ENCODE results near the gene MIOS.
A peak's percentile ranks its signal among the peaks of the same experiment; 100 is the strongest.
"Not testable (repeated sequence)": the region's sequence is repeated elsewhere in the genome, so short reads cannot be mapped to it uniquely, and the experiment has no call there.

The MIOS gene

GRCh38 chr7:7554649-7555575 is 11.8 kb upstream of the MIOS start:
- no peak for ATAC-seq
- no peak for DNase-seq

DNA sequence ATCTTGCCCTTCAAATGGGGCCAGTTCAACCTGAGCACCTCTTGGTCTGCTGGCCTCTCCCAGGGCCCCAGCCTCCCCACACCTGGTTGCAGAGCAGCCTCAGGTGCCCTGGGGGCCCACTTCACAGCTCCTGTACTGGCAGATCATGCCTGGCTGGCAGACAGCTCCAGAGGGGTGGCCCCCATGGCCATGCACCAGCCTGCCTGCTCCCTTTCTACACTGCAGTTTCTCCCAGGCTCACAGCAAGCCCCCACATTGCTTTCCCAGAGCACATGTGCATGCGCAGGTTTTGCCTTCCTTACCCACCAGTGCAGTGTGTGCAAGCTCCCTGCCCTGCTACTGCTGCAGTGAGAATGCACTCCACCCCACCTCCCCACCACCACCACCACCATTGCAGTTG is 9.8 kb upstream of the MIOS start:
- no peak for DNase-seq

GRCh38 chr7:7557252-7557651 is 9.4 kb upstream of the MIOS start:
- no peak for DNase-seq
- ATAC-seq: no peak

More for the DNA sequence above, 9.8 kb upstream of the MIOS start:
- ATAC-seq: no peak

DNA sequence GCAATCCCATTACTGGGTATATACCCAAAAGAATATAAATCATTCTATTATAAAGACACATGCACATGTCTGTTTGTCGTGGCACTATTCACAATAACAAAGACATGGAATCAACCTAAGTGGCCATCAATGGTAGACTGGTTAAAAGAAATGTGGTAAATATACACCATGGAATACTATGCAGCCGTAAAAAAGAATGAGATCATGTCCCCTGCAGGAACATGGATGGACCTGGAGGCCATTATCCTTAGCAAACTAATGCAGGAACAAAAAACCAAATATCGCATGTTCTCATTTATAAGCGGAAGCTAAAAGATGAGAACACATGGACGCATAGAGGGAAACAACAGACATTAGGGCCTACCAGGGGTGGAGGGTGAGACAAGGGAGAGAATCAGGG is 5.1 kb upstream of the MIOS start:
- not testable (repeated sequence) for DNase-seq

DNA sequence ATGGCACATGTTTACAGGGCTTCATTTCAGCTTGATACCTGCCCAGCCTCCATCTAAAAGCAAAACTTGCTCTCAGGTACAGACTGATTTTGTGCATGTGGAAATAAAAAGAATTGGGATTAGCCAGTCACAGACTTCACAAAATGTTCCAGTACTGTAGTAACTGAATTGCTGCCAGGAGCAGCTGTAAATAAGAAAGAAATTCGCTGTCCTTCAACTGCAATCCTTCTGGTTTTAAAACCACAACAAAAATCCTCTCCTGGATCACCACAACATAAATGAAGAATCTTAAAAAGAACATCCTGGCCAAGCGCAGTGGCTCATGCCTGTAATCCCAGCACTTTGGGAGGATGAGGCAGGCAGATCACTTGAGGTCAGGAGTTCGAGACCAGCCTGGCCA is 3.9 kb upstream of the MIOS start:
- DNase-seq (no peak), ATAC-seq (no peak)

More for the DNA sequence above, 5.1 kb upstream of the MIOS start:
- ATAC-seq: not testable (repeated sequence)

DNA sequence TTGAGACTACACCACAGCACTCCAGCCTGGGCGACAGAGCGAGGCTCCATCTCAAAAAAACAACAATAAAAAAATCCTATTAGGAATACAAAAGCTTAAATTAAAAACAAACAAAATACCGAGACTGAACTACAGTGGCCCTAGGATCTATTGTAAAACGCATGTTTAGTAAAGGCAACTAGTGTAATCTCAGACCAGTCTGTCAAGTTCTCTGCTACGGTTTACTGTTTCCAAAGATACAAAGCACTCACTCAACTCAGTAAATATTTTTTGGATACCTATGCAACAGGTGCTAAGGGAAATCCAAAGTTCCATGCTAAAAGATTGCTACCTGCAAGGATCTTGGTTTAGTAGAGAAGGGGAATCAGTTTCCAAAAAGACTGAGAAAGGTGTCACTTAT is 3.4 kb upstream of the MIOS start:
- no peak for DNase-seq
- no peak for ATAC-seq

DNA sequence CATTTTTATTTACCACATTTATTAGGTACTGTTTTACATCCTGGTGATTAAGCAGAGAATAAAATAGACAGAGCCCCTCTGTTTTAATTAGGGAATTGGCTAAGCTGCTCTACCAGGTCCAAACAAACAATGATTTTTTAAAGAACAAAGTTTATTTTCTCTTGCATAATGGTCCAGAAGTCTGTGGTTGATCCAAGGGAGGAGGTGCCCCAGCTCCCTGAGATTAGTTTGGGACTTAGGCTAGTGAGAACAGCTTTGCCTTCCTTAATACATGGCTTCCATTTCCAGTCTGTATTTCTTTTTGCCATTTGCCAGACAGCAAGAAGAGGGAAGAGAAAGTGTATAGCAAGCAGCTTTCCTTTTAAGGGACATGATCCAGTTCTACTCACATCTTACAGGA is 2.9 kb upstream of the MIOS start:
- DNase-seq (no peak), ATAC-seq (no peak)

- DNase-seq (no peak), ATAC-seq (no peak)
These were observed 2.3 kb upstream of the MIOS start for GRCh38 chr7:7564323-7564780.

- DNase-seq (no peak), ATAC-seq (peak; percentile 26)
These were observed 1.5 kb upstream of the MIOS start for GRCh38 chr7:7565018-7565680.

DNA sequence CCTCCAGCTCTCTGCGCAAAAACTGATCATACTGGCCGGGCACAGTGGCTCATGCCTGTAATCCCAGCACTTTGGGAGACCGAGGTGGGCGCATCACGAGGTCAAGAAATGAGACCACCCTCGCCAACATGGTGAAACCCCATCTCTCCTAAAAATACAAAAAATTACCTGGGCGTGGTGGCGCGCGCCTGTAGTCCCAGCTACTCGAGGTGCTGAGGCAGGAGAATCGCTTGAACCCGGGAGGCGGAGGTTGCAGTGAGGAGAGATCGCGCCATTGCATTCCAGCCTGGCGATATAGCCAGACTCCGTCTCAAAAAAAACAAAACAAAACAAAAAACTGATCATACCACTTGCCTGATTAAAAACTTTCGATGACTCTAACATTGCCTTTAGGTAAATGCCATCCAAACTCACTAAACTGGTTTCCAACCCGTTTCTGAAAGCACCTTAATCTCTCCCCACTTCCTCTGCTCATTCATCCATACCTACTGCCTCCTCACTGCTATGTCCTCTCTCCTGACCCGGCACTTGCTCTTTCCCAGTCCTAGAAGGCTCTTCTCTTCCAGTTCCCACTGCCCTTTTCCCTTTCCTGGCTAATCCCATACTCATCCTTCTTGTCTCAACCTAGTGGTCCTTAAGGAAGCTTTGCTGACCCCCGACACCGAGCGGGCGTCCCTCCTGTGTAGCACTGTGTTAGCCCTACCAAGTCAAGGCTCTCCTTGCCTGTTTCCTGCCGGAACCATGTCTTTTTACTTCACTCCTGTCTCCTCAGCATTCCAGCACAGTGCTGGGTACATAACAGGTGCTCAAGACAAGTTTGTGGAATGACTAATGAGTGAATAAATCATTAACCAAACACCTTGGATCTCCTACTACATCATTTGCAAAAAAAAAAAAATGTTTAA is 686 bp upstream of the MIOS start:
- ATAC-seq (peak; percentile 0), DNase-seq (no peak)

GRCh38 chr7:7567898-7568531 is 1.3 kb downstream of the MIOS start:
- no peak for DNase-seq
- no peak for ATAC-seq

DNA sequence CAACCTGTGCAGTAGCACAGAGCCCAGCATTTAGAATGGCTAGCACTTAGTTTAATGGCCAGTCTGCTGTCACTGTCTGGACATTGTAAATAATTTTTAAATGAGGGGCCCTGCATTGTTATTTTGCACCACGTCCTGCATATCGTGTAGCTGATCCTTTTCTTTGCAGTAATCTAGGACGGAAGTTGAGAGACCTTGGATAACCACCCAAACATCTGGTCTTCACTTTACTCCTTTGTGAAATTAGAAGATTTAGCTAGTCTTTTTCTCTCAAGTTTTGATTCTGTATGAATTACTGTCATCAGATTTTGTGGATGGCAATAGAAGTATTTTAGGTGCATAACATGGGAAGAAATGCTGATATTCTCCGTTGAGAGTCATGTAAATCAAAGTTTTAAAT is 1.9 kb downstream of the MIOS start:
- DNase-seq (no peak), ATAC-seq (no peak)

DNA sequence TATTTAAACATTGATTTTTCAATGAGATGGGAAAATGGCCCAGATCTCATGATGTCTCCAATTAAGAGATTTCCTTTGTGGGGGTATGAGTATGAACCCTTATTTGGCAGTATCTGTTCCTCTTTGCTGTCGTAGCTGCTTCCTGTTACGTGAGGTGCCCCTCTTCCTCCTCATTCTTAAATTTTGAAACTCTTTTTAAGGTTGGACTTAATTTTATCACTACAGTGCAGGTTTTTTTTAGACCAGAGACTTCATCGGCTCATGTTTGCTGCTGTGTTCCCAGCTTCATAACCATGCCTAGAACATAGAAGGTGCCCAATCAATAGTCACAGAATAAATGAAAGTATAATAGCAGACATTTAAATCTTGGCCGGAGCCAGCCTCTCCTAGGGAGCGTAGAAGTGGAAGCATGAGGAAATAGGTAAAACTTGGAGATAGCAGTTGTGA is 2.4 kb downstream of the MIOS start:
- ATAC-seq: no peak

GRCh38 chr7:7569615-7570014 is 2.9 kb downstream of the MIOS start:
- DNase-seq (no peak), ATAC-seq (no peak)

More for the DNA sequence above, 2.4 kb downstream of the MIOS start:
- no peak for DNase-seq

GRCh38 chr7:7570584-7570983 is 3.9 kb downstream of the MIOS start:
- no peak for DNase-seq
- no peak for ATAC-seq

GRCh38 chr7:7573701-7574100 is 7.0 kb downstream of the MIOS start:
- DNase-seq: no peak
- no peak for ATAC-seq

- DNase-seq (no peak), ATAC-seq (no peak)
These were observed 9.7 kb downstream of the MIOS start for GRCh38 chr7:7576344-7576743.

DNA sequence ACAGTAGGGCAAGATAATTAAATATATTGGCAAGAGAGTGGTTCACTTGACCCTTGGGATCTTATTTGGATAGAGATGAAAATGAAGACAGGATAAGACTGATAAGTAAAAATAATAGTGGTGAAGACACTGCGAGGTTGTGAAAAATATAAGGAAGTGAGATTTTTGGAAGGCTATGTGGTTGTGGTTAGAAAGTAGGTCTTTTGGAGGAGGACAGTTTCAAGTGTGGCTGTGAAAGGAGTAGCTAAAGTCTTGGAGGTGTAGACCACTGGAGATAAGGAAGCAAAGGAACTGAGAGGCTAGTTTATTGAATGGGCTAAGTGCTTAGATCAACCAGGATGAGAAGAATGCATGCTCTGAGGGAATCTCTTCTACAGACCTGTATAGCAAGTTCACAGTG is 11.2 kb downstream of the MIOS start:
- ATAC-seq (no peak), DNase-seq (no peak)

DNA sequence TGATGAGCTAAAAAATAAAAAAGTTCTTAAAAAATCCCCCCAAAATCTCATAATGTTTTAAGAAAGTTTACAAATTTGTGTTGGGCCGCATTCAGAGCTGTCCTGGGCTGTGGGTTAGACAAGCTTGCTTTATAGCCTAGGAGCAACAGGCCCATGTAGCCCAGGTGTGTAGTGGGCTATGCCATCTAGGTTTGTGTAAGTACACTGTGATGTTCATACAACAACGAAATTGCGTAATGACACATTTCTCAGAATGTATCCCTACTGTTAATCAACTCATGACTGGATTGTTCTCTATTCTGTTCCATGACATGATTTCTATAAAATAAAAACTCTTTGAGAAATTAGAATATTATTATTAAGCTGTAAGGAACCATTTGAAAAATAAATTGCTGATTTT is 13.0 kb downstream of the MIOS start:
- ATAC-seq: no peak
- DNase-seq: no peak

DNA sequence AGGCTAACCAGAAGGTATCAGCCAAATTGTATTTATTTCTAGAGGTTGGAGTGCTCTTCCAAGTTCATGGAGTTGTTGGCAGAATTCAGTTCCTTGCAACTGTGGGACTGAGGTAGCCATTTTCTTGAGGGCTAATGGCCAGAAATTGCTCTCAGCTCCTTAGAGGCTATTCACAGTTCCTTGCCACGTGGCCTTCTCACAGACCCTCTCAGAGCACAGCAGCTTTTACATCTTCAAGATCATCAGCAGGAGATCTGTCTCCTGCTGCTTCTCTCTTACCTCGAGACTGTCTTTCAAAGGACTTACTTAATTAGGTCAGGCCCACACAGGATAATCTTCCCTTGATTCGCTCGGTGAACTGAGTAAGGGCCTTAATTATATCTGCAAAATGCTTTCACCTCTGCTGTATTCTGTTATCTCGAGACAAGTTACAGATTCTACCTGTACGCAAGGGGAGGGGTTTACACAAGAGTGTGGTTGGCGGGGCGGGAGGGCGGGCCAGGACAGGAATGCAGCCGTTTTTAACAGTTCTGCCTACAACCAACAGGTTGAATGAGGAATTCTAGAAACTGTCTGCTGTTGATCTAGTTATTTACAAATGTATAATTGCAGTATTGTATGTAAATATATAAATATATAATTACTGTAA is 15.0 kb downstream of the MIOS start:
- DNase-seq (no peak), ATAC-seq (no peak)

DNA sequence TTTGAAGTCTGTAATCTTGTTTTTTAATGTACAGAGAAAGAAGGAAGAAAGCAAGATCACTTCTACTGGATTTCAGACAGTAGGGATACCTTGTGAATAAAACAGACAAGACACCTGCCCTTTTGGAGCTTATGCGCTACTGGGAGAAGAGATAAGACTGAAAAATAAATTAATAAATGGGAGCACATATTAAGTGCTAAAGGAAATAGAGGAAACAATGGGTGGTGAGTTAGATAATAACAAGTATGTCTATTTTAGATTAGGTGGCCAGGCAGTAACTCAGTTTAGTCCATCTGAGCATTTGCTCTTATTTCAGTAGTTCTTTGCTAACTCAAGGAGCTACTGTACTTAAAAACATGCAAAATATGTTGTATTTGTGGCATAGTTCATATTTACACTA is 15.9 kb downstream of the MIOS start:
- DNase-seq (no peak), ATAC-seq (no peak)
